Activated CD4-positive, alpha-beta T cell treated with anti-CD3 and anti-CD28 coated beads, Interleukin-2, amount 10 ng/mL, durations not matched to agents 7 days and 5 days (primary cell): ENCODE data around the gene ZSCAN12. TPM values are rescaled to one million over a fixed set of nuclear protein-coding genes. Genes with fewer than 3 reads are reported as not detected.
A peak's percentile ranks its signal among the peaks of the same experiment; 100 is the strongest.
"Not testable (repeated sequence)": the region's sequence is repeated elsewhere in the genome, so short reads cannot be mapped to it uniquely, and the experiment has no call there.

Source experiments
- CTCF ChIA-PET: fragments of 350-600 bp; sonication (Branson Sonifier 250); formaldehyde crosslinking; loops from one replicate; lab custom pipeline; 2021; ENCODE audit warnings: antibody characterized with exemption; lab: Charles Lee
- POLR2A ChIA-PET: fragments of 350-600 bp; sonication (Branson Sonifier 250); formaldehyde crosslinking; loops from one replicate; lab custom pipeline; 2021; ENCODE audit warnings: antibody characterized with exemption; lab: Charles Lee
- DNase-seq: peaks from one replicate; pipeline ENCODE4 v3.0.0-alpha.2; 2020
- H3K27ac Mint-ChIP-seq: one replicate; pipeline ENCODE4 v1.8.0; 2021; ENCODE audit warnings: mild to moderate bottlenecking, moderate library complexity, mixed read lengths
- H3K27me3 Mint-ChIP-seq: one replicate; pipeline ENCODE4 v1.8.0; 2021; ENCODE audit warnings: mixed read lengths
- H3K36me3 Mint-ChIP-seq: one replicate; pipeline ENCODE4 v1.8.0; 2021; ENCODE audit warnings: low read depth, mixed read lengths
- H3K4me1 Mint-ChIP-seq: one replicate; pipeline ENCODE4 v1.8.0; 2021; ENCODE audit warnings: mixed read lengths
- H3K4me3 Mint-ChIP-seq: one replicate; pipeline ENCODE4 v1.8.0; 2021; ENCODE audit warnings: mild to moderate bottlenecking, moderate library complexity, mixed read lengths
- H3K9me3 Mint-ChIP-seq: one replicate; pipeline ENCODE4 v1.8.0; 2021; ENCODE audit warnings: mixed read lengths
- total RNA-seq, 2 experiments: library from RNA; stranded (reverse); gene quantifications; one replicate each; pipeline ENCODE4 v1.2.3, GENCODE V29; 2021

The ZSCAN12 gene
- total RNA-seq, 2 experiments from 2014 or later, result 7.5 to 8.3 TPM

GRCh38 chr6:28423546-28423945 is 24.0 kb upstream of the ZSCAN12 start:
- Mint-ChIP-seq H3K36me3 (peaks cover 29% of the 10 kb centered on the region), H3K4me1 (peaks cover 35% of the 10 kb centered on the region), H3K4me3 (no peak overlapping the region), H3K27me3 (peaks cover 18% of the 10 kb centered on the region), H3K9me3 (peaks cover 5% of the 10 kb centered on the region), H3K27ac (no peak overlapping the region)
- DNase-seq, result no peak
- POLR2A ChIA-PET, result no interaction called here
- CTCF ChIA-PET, result no interaction called here

GRCh38 chr6:28413681-28414080 is 14.1 kb upstream of the ZSCAN12 start:
- peaks cover 7% of the 10 kb centered on the region for H3K4me1 Mint-ChIP-seq
- H3K27me3 Mint-ChIP-seq, result peaks cover 15% of the 10 kb centered on the region
- peaks cover 4% of the 10 kb centered on the region for H3K36me3 Mint-ChIP-seq
- no peak overlapping the region for H3K4me3 Mint-ChIP-seq
- H3K27ac Mint-ChIP-seq, result no peak overlapping the region
- DNase-seq, result no peak
- H3K9me3 Mint-ChIP-seq, result peaks cover 15% of the 10 kb centered on the region
- ChIA-PET CTCF (interaction anchor here (1.1 kb wide), 1 partner anchor 8 kb away, joined by 4 read pairs; no protein-coding TSS in a partner anchor), POLR2A (no interaction called here)

GRCh38 chr6:28410767-28411166 is 11.2 kb upstream of the ZSCAN12 start:
- H3K4me3 Mint-ChIP-seq, result no peak overlapping the region
- H3K36me3 Mint-ChIP-seq, result peaks cover 8% of the 10 kb centered on the region
- POLR2A ChIA-PET, result interaction anchor here (0.5 kb wide), 1 partner anchor 65 kb away, joined by 5 read pairs; no protein-coding TSS in a partner anchor
- H3K9me3 Mint-ChIP-seq, result peaks cover 15% of the 10 kb centered on the region
- CTCF ChIA-PET, result interaction anchor here (0.6 kb wide), 1 partner anchor 29 kb away, joined by 3 read pairs; no protein-coding TSS in a partner anchor
- peaks cover 18% of the 10 kb centered on the region for H3K27me3 Mint-ChIP-seq
- H3K4me1 Mint-ChIP-seq, result peaks cover 36% of the 10 kb centered on the region
- H3K27ac Mint-ChIP-seq, result no peak overlapping the region
- DNase-seq, result no peak

GRCh38 chr6:28408076-28408802 is 8.7 kb upstream of the ZSCAN12 start:
- ChIA-PET CTCF (no interaction called here), POLR2A (no interaction called here)
- Mint-ChIP-seq H3K27me3 (peaks cover 26% of the 10 kb centered on the region), H3K4me3 (no peak overlapping the region), H3K9me3 (peaks cover 15% of the 10 kb centered on the region), H3K4me1 (peaks cover 37% of the 10 kb centered on the region), H3K36me3 (peaks cover 13% of the 10 kb centered on the region), H3K27ac (peak overlapping the region; percentile 43)
- no peak for DNase-seq

GRCh38 chr6:28407401-28407800 is 7.9 kb upstream of the ZSCAN12 start:
- Mint-ChIP-seq H3K9me3 (peaks cover 15% of the 10 kb centered on the region), H3K4me1 (peaks cover 40% of the 10 kb centered on the region), H3K27me3 (peaks cover 29% of the 10 kb centered on the region), H3K27ac (no peak overlapping the region), H3K4me3 (no peak overlapping the region), H3K36me3 (peaks cover 13% of the 10 kb centered on the region)
- no peak for DNase-seq
- ChIA-PET POLR2A (no interaction called here), CTCF (no interaction called here)

GRCh38 chr6:28403923-28404322 is 4.4 kb upstream of the ZSCAN12 start:
- Mint-ChIP-seq H3K36me3 (peaks cover 13% of the 10 kb centered on the region), H3K4me1 (peaks cover 53% of the 10 kb centered on the region), H3K27me3 (peaks cover 35% of the 10 kb centered on the region)
- DNase-seq, H3K4me3 Mint-ChIP-seq, H3K9me3 Mint-ChIP-seq, POLR2A ChIA-PET, H3K27ac Mint-ChIP-seq, CTCF ChIA-PET: not testable (repeated sequence)

- Mint-ChIP-seq H3K27me3 (peaks cover 35% of the 10 kb centered on the region), H3K27ac (no peak overlapping the region), H3K4me3 (no peak overlapping the region), H3K9me3 (peaks cover 2% of the 10 kb centered on the region), H3K4me1 (peaks cover 49% of the 10 kb centered on the region), H3K36me3 (peaks cover 26% of the 10 kb centered on the region)
- ChIA-PET POLR2A (no interaction called here), CTCF (no interaction called here)
- DNase-seq, result no peak
Measured at GRCh38 chr6:28402197-28402596, 2.6 kb upstream of the ZSCAN12 start.

GRCh38 chr6:28401172-28401571 is 1.6 kb upstream of the ZSCAN12 start:
- CTCF ChIA-PET, result no interaction called here
- Mint-ChIP-seq H3K4me3 (no peak overlapping the region), H3K27ac (no peak overlapping the region), H3K9me3 (peaks cover 2% of the 10 kb centered on the region), H3K36me3 (peaks cover 36% of the 10 kb centered on the region), H3K27me3 (peaks cover 33% of the 10 kb centered on the region), H3K4me1 (peaks cover 50% of the 10 kb centered on the region)
- POLR2A ChIA-PET, result no interaction called here
- DNase-seq, result no peak

GRCh38 chr6:28400122-28400451 is 540 bp upstream of the ZSCAN12 start:
- Mint-ChIP-seq H3K9me3 (peaks cover 2% of the 10 kb centered on the region), H3K27me3 (peaks cover 27% of the 10 kb centered on the region), H3K4me3 (peak overlapping the region; percentile 90), H3K36me3 (peaks cover 40% of the 10 kb centered on the region), H3K27ac (peak overlapping the region; percentile 95), H3K4me1 (peaks cover 55% of the 10 kb centered on the region)
- ChIA-PET POLR2A (no interaction called here), CTCF (no interaction called here)
- no peak for DNase-seq

- Mint-ChIP-seq H3K36me3 (peaks cover 70% of the 10 kb centered on the region), H3K27me3 (peaks cover 4% of the 10 kb centered on the region), H3K9me3 (peaks cover 11% of the 10 kb centered on the region), H3K4me3 (no peak overlapping the region), H3K4me1 (peaks cover 61% of the 10 kb centered on the region), H3K27ac (no peak overlapping the region)
- CTCF ChIA-PET, result interaction anchor here (0.7 to 0.9 kb wide), 2 partner anchors 40 to 158 kb away, joined by 3 to 5 read pairs; no protein-coding TSS in a partner anchor
- DNase-seq, result no peak
- POLR2A ChIA-PET, result no interaction called here
Measured at GRCh38 chr6:28395918-28396317, 3.6 kb downstream of the ZSCAN12 start.

GRCh38 chr6:28393912-28394662 is 5.5 kb downstream of the ZSCAN12 start:
- H3K4me1 Mint-ChIP-seq, result peaks cover 52% of the 10 kb centered on the region
- no peak overlapping the region for H3K4me3 Mint-ChIP-seq

GRCh38 chr6:28390688-28391087 is 8.9 kb downstream of the ZSCAN12 start:
- no peaks in the 10 kb centered on the region for H3K27me3 Mint-ChIP-seq
- CTCF ChIA-PET, result no interaction called here
- POLR2A ChIA-PET, result no interaction called here
- H3K4me3 Mint-ChIP-seq, result no peak overlapping the region
- no peak overlapping the region for H3K27ac Mint-ChIP-seq
- no peak for DNase-seq
- H3K36me3 Mint-ChIP-seq, result peaks cover 85% of the 10 kb centered on the region
- peaks cover 25% of the 10 kb centered on the region for H3K4me1 Mint-ChIP-seq
- H3K9me3 Mint-ChIP-seq, result peaks cover 16% of the 10 kb centered on the region

More at GRCh38 chr6:28393912-28394662, 5.5 kb downstream of the ZSCAN12 start:
- H3K36me3 Mint-ChIP-seq, result peaks cover 82% of the 10 kb centered on the region
- H3K9me3 Mint-ChIP-seq, result peaks cover 16% of the 10 kb centered on the region
- ChIA-PET CTCF (interaction anchor here (1.1 to 2.1 kb wide), 2 partner anchors 10 to 12 kb away, joined by 4 to 9 read pairs; no protein-coding TSS in a partner anchor), POLR2A (no interaction called here)
- no peaks in the 10 kb centered on the region for H3K27me3 Mint-ChIP-seq
- no peak overlapping the region for H3K27ac Mint-ChIP-seq
- DNase-seq, result no peak

- Mint-ChIP-seq H3K36me3 (peaks cover 89% of the 10 kb centered on the region), H3K27me3 (no peaks in the 10 kb centered on the region), H3K4me3 (no peak overlapping the region), H3K4me1 (peaks cover 14% of the 10 kb centered on the region), H3K9me3 (peaks cover 5% of the 10 kb centered on the region), H3K27ac (no peak overlapping the region)
- ChIA-PET POLR2A (no interaction called here), CTCF (interaction anchor here (1.1 to 2.3 kb wide), 3 partner anchors 10 to 628 kb away, joined by 3 to 9 read pairs (median 5); no protein-coding TSS in a partner anchor)
- no peak for DNase-seq
Measured at GRCh38 chr6:28384143-28384533, 15.4 kb downstream of the ZSCAN12 start.
